HepG2 (cell line): ENCODE results near the gene HMGN4. TPM values are rescaled to one million over a fixed set of nuclear protein-coding genes. Genes with fewer than 3 reads are reported as not detected.

Experiments
- IRX3 ChIP-seq: sonication (generic); formaldehyde crosslinking; IDR thresholded peaks from 2 replicates; pipeline ENCODE4 v1.8.1; 2023; ENCODE audit warnings: mild to moderate bottlenecking, low read depth, missing genetic modification reagents, borderline replicate concordance
- KMT2A ChIP-seq: sonication (generic); formaldehyde crosslinking; IDR thresholded peaks from 2 replicates; pipeline ENCODE4 v1.4.0; 2020; ENCODE audit warnings: missing genetic modification reagents
- NCOA5 ChIP-seq: sonication (generic); formaldehyde crosslinking; IDR thresholded peaks from 2 replicates; pipeline ENCODE4 v1.4.0; 2020; ENCODE audit warnings: missing genetic modification reagents
- PAX8 ChIP-seq: sonication (generic); formaldehyde crosslinking; IDR thresholded peaks from 2 replicates; pipeline ENCODE4 v1.8.0; 2022; ENCODE audit warnings: mild to moderate bottlenecking, missing genetic modification reagents, borderline replicate concordance
- REPIN1 ChIP-seq: sonication (generic); formaldehyde crosslinking; IDR thresholded peaks from 2 replicates; pipeline ENCODE4 v1.8.0; 2022; ENCODE audit warnings: missing genetic modification reagents, low read depth, mild to moderate bottlenecking, borderline replicate concordance
- SRSF4 ChIP-seq: fragments of 200-400 bp; formaldehyde crosslinking; IDR thresholded peaks from one replicate; pipeline ENCODE4 v1.6.1; 2018; ENCODE audit warnings: mild to moderate bottlenecking, low read depth, low read length, moderate library complexity; ENCODE audit not compliant: poor library complexity, severe bottlenecking
- TCF12 ChIP-seq, 2 experiments: fragments of 450-650 bp in 1 of 2; sonication (generic) in 1 of 2; formaldehyde crosslinking in 1 of 2; IDR thresholded peaks; 2 replicates each; pipeline versions ENCODE4 v1.6.1 to v1.8.0; 2017 to 2022; ENCODE audit warnings: antibody characterized with exemption in 1 of 2, mild to moderate bottlenecking in 1 of 2, missing genetic modification reagents in 1 of 2, moderate library complexity in 1 of 2
- ZC3H4 ChIP-seq: sonication (generic); formaldehyde crosslinking; IDR thresholded peaks from 2 replicates; pipeline ENCODE4 v1.4.0; 2020; ENCODE audit warnings: missing genetic modification reagents, borderline replicate concordance
- ZFP36L1 ChIP-seq: sonication (generic); formaldehyde crosslinking; IDR thresholded peaks from 2 replicates; pipeline ENCODE4 v1.8.0; 2022; ENCODE audit warnings: mild to moderate bottlenecking, missing genetic modification reagents, moderate library complexity
- ZMYM2 ChIP-seq: sonication (generic); formaldehyde crosslinking; IDR thresholded peaks from 2 replicates; pipeline ENCODE4 v1.8.0; 2022; ENCODE audit warnings: mild to moderate bottlenecking, missing genetic modification reagents
- ZNF567 ChIP-seq: sonication (generic); formaldehyde crosslinking; IDR thresholded peaks from 2 replicates; pipeline ENCODE4 v1.8.1; 2023; ENCODE audit warnings: mild to moderate bottlenecking, missing genetic modification reagents, borderline replicate concordance
- ZNF652 ChIP-seq: IDR thresholded peaks from 2 replicates; pipeline ENCODE4 v1.6.1; 2016; ENCODE audit warnings: low read depth, borderline replicate concordance
- polyA plus RNA-seq, 8 experiments: library from polyadenylated mRNA; depleted of rRNA in 3 of 8; stranded (reverse) in 7 of 8; unstranded in 1 of 8; fragments of >200 nt; fragmentation: Illumina TruSeq in 4 of 8; extraction: Trizol in 4 of 8; gene quantifications; 2 replicates each; pipeline versions ENCODE4 v1.2.1 to v1.2.3, GENCODE V29; 2011 to 2016; ENCODE audit warnings: low read depth in 4 of 8, missing spikeins in 1 of 8, mixed read lengths in 1 of 8; ENCODE audit not compliant: insufficient read depth in 1 of 8
- total RNA-seq, 5 experiments: library from RNA; depleted of rRNA; stranded (reverse); fragments of >200 nt; fragmentation: Illumina TruSeq; extraction: Trizol; gene quantifications; 2 replicates each; pipeline ENCODE4 v1.2.3, GENCODE V29; 2016; ENCODE audit warnings: low read depth in 1 of 5
- TF ChIP-seq, protein P1 (sequence below): sonication (generic); formaldehyde crosslinking; IDR thresholded peaks from 2 replicates; pipeline ENCODE4 v1.8.0; 2022; ENCODE audit warnings: missing genetic modification reagents, mild to moderate bottlenecking, borderline replicate concordance
- TF ChIP-seq, protein P2 (sequence below): fragments of 450-650 bp; IDR thresholded peaks from 2 replicates; pipeline ENCODE4 v1.6.1; 2017; ENCODE audit warnings: mild to moderate bottlenecking
- TF ChIP-seq, protein P3 (sequence below): sonication (generic); formaldehyde crosslinking; IDR thresholded peaks from 2 replicates; pipeline ENCODE4 v1.4.0; 2020; ENCODE audit warnings: mild to moderate bottlenecking, missing genetic modification reagents, borderline replicate concordance

Gene HMGN4
- total and polyA plus RNA-seq, 2 of the 13 experiments (the other 11 are each of a cell fraction or from before 2014, with no cell fraction given): 39.9 to 52.1 TPM

DNA sequence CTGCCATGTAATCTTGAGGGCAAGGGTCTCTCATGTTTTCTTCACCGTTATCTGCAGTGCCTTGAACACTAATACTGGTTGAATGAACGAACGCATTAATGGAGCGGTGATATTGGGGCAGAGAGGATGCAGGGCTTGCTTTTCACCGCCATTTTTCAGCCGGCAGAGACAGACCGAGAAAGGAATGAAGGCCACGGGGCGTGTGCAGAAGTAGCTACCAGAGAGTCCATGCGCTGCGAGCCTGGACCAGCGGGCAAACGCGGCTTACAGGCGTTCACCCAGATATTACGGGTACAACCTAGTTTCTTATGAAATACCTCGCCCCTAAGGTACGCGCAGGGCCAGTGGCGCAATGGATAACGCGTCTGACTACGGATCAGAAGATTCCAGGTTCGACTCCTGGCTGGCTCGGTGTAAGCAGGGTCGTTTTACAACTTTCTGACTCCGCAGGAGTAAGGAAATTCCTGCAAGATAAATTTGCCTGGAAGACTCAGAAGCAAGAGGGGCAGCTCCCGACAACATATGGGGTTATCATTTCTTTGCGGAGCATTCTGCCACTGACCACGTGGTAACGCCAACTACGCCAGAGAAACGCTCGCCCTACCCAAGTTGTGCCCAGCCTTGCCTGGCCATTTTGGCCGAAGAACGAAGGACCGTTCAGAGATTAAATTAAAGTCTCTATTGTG lies 863 bp upstream of the HMGN4 start (continued):
- TF ChIP-seq PAX8 (peak; percentile 97), ZFP36L1 (peak; percentile 94; the same call in 1 of the 2 replicates), KMT2A (CRISPR knock-in tag) (0 out of 2 replicates have a peak, but pooled peaks have one; percentile 48), ZMYM2 (CRISPR knock-in tag) (peak; percentile 97), IRX3 (no peak), ZC3H4 (CRISPR knock-in tag) (peak; percentile 35; the same call in 1 of the 2 replicates), SRSF4 (no peak), TCF12 (IDR thresholded peaks at IDR 0.05) (no peak), TCF12 (CRISPR knock-in tag; IDR thresholded peaks at IDR 0.05) (no peak), NCOA5 (CRISPR knock-in tag) (no peak), ZNF567 (peak; percentile 33; the same call in 1 of the 2 replicates), ZNF652 (no peak; the same call in 1 of the 2 replicates), REPIN1 (peak; percentile 96)
- TF ChIP-seq, protein P1, sequence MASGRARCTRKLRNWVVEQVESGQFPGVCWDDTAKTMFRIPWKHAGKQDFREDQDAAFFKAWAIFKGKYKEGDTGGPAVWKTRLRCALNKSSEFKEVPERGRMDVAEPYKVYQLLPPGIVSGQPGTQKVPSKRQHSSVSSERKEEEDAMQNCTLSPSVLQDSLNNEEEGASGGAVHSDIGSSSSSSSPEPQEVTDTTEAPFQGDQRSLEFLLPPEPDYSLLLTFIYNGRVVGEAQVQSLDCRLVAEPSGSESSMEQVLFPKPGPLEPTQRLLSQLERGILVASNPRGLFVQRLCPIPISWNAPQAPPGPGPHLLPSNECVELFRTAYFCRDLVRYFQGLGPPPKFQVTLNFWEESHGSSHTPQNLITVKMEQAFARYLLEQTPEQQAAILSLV (CRISPR knock-in tag): 0 out of 2 replicates have a peak, but pooled peaks have one; percentile 22
- TF ChIP-seq, protein P2, sequence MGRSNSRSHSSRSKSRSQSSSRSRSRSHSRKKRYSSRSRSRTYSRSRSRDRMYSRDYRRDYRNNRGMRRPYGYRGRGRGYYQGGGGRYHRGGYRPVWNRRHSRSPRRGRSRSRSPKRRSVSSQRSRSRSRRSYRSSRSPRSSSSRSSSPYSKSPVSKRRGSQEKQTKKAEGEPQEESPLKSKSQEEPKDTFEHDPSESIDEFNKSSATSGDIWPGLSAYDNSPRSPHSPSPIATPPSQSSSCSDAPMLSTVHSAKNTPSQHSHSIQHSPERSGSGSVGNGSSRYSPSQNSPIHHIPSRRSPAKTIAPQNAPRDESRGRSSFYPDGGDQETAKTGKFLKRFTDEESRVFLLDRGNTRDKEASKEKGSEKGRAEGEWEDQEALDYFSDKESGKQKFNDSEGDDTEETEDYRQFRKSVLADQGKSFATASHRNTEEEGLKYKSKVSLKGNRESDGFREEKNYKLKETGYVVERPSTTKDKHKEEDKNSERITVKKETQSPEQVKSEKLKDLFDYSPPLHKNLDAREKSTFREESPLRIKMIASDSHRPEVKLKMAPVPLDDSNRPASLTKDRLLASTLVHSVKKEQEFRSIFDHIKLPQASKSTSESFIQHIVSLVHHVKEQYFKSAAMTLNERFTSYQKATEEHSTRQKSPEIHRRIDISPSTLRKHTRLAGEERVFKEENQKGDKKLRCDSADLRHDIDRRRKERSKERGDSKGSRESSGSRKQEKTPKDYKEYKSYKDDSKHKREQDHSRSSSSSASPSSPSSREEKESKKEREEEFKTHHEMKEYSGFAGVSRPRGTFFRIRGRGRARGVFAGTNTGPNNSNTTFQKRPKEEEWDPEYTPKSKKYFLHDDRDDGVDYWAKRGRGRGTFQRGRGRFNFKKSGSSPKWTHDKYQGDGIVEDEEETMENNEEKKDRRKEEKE: no peak
- TF ChIP-seq, protein P3, sequence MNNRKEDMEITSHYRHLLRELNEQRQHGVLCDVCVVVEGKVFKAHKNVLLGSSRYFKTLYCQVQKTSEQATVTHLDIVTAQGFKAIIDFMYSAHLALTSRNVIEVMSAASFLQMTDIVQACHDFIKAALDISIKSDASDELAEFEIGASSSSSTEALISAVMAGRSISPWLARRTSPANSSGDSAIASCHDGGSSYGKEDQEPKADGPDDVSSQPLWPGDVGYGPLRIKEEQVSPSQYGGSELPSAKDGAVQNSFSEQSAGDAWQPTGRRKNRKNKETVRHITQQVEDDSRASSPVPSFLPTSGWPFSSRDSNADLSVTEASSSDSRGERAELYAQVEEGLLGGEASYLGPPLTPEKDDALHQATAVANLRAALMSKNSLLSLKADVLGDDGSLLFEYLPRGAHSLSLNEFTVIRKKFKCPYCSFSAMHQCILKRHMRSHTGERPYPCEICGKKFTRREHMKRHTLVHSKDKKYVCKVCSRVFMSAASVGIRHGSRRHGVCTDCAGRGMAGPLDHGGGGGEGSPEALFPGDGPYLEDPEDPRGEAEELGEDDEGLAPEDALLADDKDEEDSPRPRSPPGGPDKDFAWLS (CRISPR knock-in tag): peak; percentile 64; the same call in 1 of the 2 replicates
